ENCODE data around the gene HOXB4.

- TF ChIP-seq, protein P1, sequence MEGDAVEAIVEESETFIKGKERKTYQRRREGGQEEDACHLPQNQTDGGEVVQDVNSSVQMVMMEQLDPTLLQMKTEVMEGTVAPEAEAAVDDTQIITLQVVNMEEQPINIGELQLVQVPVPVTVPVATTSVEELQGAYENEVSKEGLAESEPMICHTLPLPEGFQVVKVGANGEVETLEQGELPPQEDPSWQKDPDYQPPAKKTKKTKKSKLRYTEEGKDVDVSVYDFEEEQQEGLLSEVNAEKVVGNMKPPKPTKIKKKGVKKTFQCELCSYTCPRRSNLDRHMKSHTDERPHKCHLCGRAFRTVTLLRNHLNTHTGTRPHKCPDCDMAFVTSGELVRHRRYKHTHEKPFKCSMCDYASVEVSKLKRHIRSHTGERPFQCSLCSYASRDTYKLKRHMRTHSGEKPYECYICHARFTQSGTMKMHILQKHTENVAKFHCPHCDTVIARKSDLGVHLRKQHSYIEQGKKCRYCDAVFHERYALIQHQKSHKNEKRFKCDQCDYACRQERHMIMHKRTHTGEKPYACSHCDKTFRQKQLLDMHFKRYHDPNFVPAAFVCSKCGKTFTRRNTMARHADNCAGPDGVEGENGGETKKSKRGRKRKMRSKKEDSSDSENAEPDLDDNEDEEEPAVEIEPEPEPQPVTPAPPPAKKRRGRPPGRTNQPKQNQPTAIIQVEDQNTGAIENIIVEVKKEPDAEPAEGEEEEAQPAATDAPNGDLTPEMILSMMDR (IDR thresholded peaks at IDR 0.05) = no peak
- no peak for TF ChIP-seq POLR2A (IDR thresholded peaks at IDR 0.05)
Measured at GRCh38 chr17:48554412-48555257, 23.5 kb downstream of the HOXB4 start.

Data from prostate gland (tissue), 2 donors.